ENCODE data around the gene CYP39A1.

DNA sequence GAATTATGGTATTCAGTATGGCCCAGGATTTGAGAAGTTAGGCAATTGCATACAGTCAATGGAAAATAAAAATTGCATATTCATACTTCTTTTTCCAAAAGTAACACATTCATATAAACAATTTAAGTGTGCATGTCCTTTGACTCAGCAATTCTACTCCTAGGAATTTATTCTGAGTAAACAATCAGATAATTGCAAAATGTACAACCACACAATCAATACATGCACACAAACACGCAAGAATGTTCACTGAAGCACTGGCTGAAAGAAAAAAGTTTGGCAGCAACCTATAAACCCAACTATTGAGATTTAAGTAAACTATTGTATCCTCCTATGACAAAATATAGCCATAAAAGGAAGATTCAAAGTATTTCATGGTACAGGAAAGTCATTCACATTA lies 1.6 kb downstream of the CYP39A1 start:
- TF ChIP-seq, protein P1, sequence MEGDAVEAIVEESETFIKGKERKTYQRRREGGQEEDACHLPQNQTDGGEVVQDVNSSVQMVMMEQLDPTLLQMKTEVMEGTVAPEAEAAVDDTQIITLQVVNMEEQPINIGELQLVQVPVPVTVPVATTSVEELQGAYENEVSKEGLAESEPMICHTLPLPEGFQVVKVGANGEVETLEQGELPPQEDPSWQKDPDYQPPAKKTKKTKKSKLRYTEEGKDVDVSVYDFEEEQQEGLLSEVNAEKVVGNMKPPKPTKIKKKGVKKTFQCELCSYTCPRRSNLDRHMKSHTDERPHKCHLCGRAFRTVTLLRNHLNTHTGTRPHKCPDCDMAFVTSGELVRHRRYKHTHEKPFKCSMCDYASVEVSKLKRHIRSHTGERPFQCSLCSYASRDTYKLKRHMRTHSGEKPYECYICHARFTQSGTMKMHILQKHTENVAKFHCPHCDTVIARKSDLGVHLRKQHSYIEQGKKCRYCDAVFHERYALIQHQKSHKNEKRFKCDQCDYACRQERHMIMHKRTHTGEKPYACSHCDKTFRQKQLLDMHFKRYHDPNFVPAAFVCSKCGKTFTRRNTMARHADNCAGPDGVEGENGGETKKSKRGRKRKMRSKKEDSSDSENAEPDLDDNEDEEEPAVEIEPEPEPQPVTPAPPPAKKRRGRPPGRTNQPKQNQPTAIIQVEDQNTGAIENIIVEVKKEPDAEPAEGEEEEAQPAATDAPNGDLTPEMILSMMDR (conservative IDR thresholded peaks at IDR 0.05 in 1 of 2, IDR thresholded peaks at IDR 0.05 in 1 of 2; ENCODE audit: low read depth in 1 of 2, low read length in 2 of 2): no peak
- TF ChIP-seq EZH2 (IDR thresholded peaks at IDR 0.05; ENCODE audit: low read length, missing control alignments): no peak

Data from fibroblast of lung (primary cell).